ENCODE data around the gene CHST8.

Gene CHST8

DNA sequence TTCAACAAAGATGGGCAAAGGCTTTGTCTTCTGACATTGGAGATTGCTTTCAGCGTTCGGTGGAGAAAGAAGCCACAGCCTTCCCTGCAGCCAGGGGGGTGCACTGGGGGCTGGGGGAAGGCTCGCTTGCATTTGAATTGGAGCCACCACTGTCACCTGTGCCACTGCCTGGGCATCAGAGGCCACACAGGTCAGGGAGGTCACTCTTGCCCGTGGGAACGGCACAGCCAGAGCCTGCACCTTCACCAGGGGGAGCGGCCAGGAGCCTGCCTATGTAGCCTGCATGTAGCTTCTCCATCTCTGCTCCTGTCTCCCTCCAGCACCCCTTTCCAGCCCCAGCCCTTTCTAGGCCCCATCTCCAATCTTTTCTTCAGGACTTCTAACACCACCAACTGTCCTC, 131.2 kb downstream of the CHST8 start:
- TF ChIP-seq, protein P1, sequence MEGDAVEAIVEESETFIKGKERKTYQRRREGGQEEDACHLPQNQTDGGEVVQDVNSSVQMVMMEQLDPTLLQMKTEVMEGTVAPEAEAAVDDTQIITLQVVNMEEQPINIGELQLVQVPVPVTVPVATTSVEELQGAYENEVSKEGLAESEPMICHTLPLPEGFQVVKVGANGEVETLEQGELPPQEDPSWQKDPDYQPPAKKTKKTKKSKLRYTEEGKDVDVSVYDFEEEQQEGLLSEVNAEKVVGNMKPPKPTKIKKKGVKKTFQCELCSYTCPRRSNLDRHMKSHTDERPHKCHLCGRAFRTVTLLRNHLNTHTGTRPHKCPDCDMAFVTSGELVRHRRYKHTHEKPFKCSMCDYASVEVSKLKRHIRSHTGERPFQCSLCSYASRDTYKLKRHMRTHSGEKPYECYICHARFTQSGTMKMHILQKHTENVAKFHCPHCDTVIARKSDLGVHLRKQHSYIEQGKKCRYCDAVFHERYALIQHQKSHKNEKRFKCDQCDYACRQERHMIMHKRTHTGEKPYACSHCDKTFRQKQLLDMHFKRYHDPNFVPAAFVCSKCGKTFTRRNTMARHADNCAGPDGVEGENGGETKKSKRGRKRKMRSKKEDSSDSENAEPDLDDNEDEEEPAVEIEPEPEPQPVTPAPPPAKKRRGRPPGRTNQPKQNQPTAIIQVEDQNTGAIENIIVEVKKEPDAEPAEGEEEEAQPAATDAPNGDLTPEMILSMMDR (IDR thresholded peaks at IDR 0.05; ENCODE audit: borderline replicate concordance, control extremely low read depth, extremely low read depth, insufficient read depth, missing control alignments), result no peak
- in situ Hi-C loops (cut with MboI; ENCODE audit: low sequenced_read_pairs, unreplicated experiment), result loop anchor here (25.0 kb wide), 1 partner anchor 516 kb away; the partner anchor contains the start of gene SLC7A10
- DNase-seq (ENCODE audit: low spot score), result peak; percentile 27

DNA sequence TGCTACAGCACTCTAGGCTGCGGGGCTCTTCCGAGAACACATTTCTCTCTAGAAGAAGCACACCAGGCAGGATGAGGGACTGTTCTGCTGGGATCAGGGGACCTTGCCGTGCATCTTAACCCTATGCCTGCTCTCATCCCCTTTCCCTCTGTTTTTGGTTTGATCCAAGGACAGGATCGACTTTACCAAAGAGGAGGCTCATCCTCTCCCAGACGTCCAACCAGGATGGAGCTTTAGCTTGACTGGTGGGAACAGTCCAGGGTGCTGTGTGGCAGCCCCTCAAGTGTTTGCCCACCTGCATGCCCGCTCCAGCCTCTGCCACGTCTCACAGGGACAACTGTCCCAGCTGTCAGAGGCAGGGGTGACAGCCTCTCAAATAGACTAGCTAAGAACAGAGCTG, 132.6 kb downstream of the CHST8 start:
- in situ Hi-C loops (cut with MboI; ENCODE audit: low sequenced_read_pairs, unreplicated experiment), result loop anchor here (25.0 kb wide), 1 partner anchor 517 kb away; the partner anchor contains the start of gene SLC7A10
- no peak for DNase-seq (ENCODE audit: low spot score)
- TF ChIP-seq, protein P1 (IDR thresholded peaks at IDR 0.05; ENCODE audit: borderline replicate concordance, control extremely low read depth, extremely low read depth, insufficient read depth, missing control alignments), result no peak

DNA sequence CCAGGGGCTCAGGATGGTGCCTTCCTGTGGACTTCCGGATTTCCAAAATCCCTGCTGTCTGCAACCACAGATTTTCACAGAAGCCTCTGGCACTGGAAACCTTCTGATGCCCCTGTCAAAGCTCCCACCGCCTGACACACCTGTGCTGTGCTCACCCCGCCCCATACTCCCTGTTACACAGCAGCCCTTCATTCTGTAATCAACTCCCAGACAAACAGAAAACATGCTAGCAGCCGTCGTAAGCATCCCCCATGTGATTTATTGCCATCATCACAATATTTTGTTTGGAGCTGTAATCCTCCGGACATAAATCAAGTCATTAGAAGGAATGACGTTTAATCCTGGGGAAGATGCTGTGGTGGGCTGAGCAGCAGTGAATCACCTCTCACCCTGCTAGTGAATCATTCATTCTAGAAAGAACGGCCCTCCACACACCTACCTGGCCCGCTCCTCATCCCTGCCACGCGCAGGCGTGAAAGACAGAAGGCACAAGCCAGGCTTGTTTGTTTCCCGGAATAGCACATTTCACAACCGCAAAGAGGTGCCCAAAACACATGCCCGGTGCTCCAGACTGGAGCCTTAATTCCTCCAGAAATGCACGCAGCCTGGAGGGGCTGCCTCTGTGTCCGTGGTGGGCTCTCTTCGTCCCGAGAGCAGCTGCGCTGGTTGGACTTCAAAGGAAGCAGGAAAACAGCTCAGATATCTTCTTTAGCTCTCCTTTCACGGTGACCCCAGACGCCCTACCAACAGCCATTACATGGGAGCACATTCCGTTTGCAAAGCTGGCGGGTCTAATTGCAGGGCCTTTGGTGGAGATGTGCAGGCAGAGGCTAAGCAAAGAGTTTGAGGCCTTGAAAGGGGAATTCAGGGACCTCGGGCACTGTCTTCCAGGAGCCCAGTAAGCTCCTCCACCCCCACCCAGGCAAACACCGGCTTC, 133.6 kb downstream of the CHST8 start:
- TF ChIP-seq, protein P1 (IDR thresholded peaks at IDR 0.05; ENCODE audit: borderline replicate concordance, control extremely low read depth, extremely low read depth, insufficient read depth, missing control alignments), result no peak
- no peak for DNase-seq (ENCODE audit: low spot score)
- in situ Hi-C loops (cut with MboI; ENCODE audit: low sequenced_read_pairs, unreplicated experiment), result loop anchor here (25.0 kb wide), 1 partner anchor 518 kb away; the partner anchor contains the start of gene SLC7A10

DNA sequence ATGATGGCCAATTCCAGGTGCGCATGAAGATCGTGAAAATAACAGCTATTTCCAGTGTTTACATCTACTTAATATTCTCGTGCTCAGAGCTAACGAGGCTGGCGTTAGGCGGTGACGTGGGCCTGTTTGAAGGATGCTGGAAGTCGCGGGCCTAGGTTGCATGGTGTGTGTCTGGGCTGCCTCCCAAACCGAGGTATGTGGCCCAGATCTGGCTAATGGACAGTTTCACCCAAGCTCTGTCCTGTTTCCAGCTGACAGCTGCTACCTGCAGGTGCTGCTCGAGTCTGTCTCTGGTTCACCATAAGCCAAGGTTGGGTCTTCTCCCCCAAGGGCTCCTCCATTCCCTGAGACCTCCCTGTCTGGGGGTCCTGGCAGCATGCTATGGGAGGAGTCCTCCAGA, 134.4 kb downstream of the CHST8 start:
- in situ Hi-C loops (cut with MboI; ENCODE audit: low sequenced_read_pairs, unreplicated experiment), result loop anchor here (25.0 kb wide), 1 partner anchor 519 kb away; the partner anchor contains the start of gene SLC7A10

DNA sequence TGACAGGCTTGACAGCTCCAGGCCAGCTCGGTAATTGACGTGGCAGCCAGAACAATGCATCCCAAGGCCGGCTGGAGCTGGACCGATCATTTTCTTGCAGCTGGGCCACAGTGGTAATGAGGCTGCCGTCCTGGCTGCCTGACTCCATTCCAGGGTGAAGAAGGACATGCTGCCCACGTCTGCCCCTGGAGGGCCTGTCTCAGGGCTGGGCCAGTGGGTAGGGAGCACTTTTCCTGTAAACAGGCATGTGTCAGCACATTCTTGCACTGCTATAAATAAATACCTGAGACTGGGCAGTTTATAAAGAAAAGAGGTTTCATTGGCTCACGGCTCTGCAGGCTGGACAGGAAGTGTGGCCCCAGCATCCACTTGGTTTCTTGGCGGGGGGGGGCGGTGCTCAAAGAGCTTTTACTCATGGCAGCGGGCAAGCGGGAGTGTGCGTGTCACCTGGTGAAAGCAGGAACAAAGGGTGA, 136.8 kb downstream of the CHST8 start:
- TF ChIP-seq, protein P1 (IDR thresholded peaks at IDR 0.05; ENCODE audit: borderline replicate concordance, control extremely low read depth, extremely low read depth, insufficient read depth, missing control alignments), result no peak
- in situ Hi-C loops (cut with MboI; ENCODE audit: low sequenced_read_pairs, unreplicated experiment), result loop anchor here (25.0 kb wide), 1 partner anchor 521 kb away; the partner anchor contains the start of gene SLC7A10
- DNase-seq (ENCODE audit: low spot score), result no peak

More for the DNA sequence above, 134.4 kb downstream of the CHST8 start:
- no peak for DNase-seq (ENCODE audit: low spot score)
- TF ChIP-seq, protein P1 (IDR thresholded peaks at IDR 0.05; ENCODE audit: borderline replicate concordance, control extremely low read depth, extremely low read depth, insufficient read depth, missing control alignments), result no peak

DNA sequence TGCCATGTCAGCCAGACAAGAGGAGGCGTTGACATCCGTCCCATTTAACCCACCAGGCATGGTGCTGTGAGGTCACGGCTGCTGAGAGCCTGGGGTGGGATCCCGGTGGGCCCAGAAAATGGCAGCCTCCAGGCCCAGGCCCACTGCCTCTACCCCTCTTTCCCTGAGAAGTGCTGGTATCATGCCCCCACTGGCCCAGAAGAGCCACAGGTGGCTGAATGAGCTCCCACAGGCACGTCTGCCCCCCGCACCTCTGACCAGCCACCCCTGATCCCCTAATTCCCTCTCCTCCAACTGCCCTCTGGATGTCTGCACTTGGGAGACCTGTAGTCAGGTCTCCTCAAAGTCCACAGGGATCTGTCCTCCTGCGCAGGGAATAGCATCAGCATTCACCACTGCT, 137.6 kb downstream of the CHST8 start:
- DNase-seq (ENCODE audit: low spot score), result no peak
- in situ Hi-C loops (cut with MboI; ENCODE audit: low sequenced_read_pairs, unreplicated experiment), result loop anchor here (25.0 kb wide), 1 partner anchor 522 kb away; the partner anchor contains the start of gene SLC7A10
- TF ChIP-seq, protein P1 (IDR thresholded peaks at IDR 0.05; ENCODE audit: borderline replicate concordance, control extremely low read depth, extremely low read depth, insufficient read depth, missing control alignments), result no peak

Measured in GM13976 (cell line).